A673 (cell line): ENCODE measurements around the gene ECI1. TPM values are rescaled to one million over a fixed set of nuclear protein-coding genes. Genes with fewer than 3 reads are reported as not detected.

Experiments used
- BruUV-seq: library from RNA; stranded (reverse); fragments of 400-500 nt; replicated peaks from 2 replicates; lab custom pipeline; 2021; lab: Mats Ljungman, UMichigan
- CTCF ChIA-PET: fragments of 300-600 bp; sonication (Branson Sonifier 250); formaldehyde crosslinking; loops from one replicate; lab custom pipeline; 2022; ENCODE audit warnings: antibody characterized with exemption; lab: Charles Lee
- POLR2A ChIA-PET: fragments of 300-600 bp; sonication (Branson Sonifier 250); formaldehyde crosslinking; loops from one replicate; lab custom pipeline; 2022; ENCODE audit warnings: antibody characterized with exemption; ENCODE audit not compliant: low non-redundant PET; lab: Charles Lee
- DNase-seq: peaks from one replicate; pipeline ENCODE4 v3.0.0-alpha.2; 2015; ENCODE audit warnings: low spot score
- H3K27ac ChIP-seq: fragments of 200-600 bp; sonication (generic); 2 replicates; pipeline ENCODE4 v1.5.1; 2016; ENCODE audit warnings: mixed run types, low read depth, mild to moderate bottlenecking, mixed read lengths, antibody characterized with exemption, low read length; ENCODE audit not compliant: poor library complexity, severe bottlenecking
- H3K27me3 ChIP-seq: fragments of 200-600 bp; sonication (generic); replicated peaks from 2 replicates; pipeline ENCODE4 v1.6.1; 2017; ENCODE audit warnings: mixed run types, low read depth, mild to moderate bottlenecking, mixed read lengths, antibody characterized with exemption, low read length; ENCODE audit not compliant: insufficient read depth, poor library complexity
- H3K36me3 ChIP-seq: fragments of 200-600 bp; sonication (generic); 2 replicates; pipeline ENCODE4 v1.6.1; 2016; ENCODE audit warnings: mixed run types, mild to moderate bottlenecking, mixed read lengths, antibody characterized with exemption, low read length; ENCODE audit not compliant: insufficient read depth, poor library complexity, severe bottlenecking
- H3K4me1 ChIP-seq: fragments of 200-600 bp; sonication (generic); 2 replicates; pipeline ENCODE4 v1.6.1; 2017; ENCODE audit warnings: mixed run types, mild to moderate bottlenecking, mixed read lengths, antibody characterized with exemption, low read length; ENCODE audit not compliant: insufficient read depth, poor library complexity, severe bottlenecking
- H3K4me3 ChIP-seq: fragments of 200-600 bp; sonication (generic); 2 replicates; pipeline ENCODE4 v1.5.1; 2016; ENCODE audit warnings: low read depth, mixed run types, mild to moderate bottlenecking, mixed read lengths, low read length; ENCODE audit not compliant: poor library complexity, severe bottlenecking
- H3K9me3 ChIP-seq: fragments of 200-600 bp; sonication (generic); 2 replicates; pipeline ENCODE4 v1.6.1; 2016; ENCODE audit warnings: mixed run types, low read depth, mild to moderate bottlenecking, mixed read lengths, antibody characterized with exemption, low read length; ENCODE audit not compliant: poor library complexity, severe bottlenecking
- CTCF ChIP-seq: fragments of 300-800, 200-600 bp; sonication (generic); conservative IDR thresholded peaks from 2 replicates; pipeline ENCODE4 v1.5.1; 2017; ENCODE audit warnings: low read depth, mild to moderate bottlenecking, antibody characterized with exemption, low read length, moderate library complexity, mixed read lengths
- EZH2 ChIP-seq: fragments of 200-600 bp; sonication (generic); IDR thresholded peaks from 2 replicates; pipeline ENCODE4 v1.6.1; 2017; ENCODE audit warnings: borderline replicate concordance, low read depth, mild to moderate bottlenecking, mixed read lengths, antibody characterized with exemption, low read length; ENCODE audit not compliant: poor library complexity, severe bottlenecking
- intact Hi-C: fragments of 100-400 bp; cut with micrococcal nuclease; formaldehyde crosslinking; loops from one replicate; pipeline ENCODE4 v1.10.0; 2022; ENCODE audit not compliant: unreplicated experiment
- total RNA-seq: library from RNA; stranded (reverse); gene quantifications from 2 replicates; pipeline ENCODE4 v1.2.3, GENCODE V29; 2021

ECI1 gene
- total RNA-seq, 1 experiment from 2014 or later, result 55.3 TPM

GRCh38 chr16:2237102-2237482, 14.3 kb downstream of the ECI1 start:
- POLR2A ChIA-PET, result no interaction called here
- peaks cover 27% of the 10 kb centered on the region for H3K36me3 ChIP-seq
- no peak for DNase-seq
- no peak for TF ChIP-seq CTCF
- no peak for TF ChIP-seq EZH2
- no TSS peak for BruUV-seq
- CTCF ChIA-PET, result no interaction called here
- no peaks in the 10 kb centered on the region for H3K9me3 ChIP-seq
- intact Hi-C loops, result no loop called here
- H3K27ac ChIP-seq, result no peak overlapping the region
- H3K4me3 ChIP-seq, result no peak overlapping the region
- no peaks in the 10 kb centered on the region for H3K27me3 ChIP-seq
- H3K4me1 ChIP-seq, result no peaks in the 10 kb centered on the region

GRCh38 chr16:2236337-2237101, 14.9 kb downstream of the ECI1 start, which contains the start of gene DNASE1L2:
DNASE1L2 (plus strand) TSS chr16:2236444; CDS start chr16:2236817, 373 bp downstream.
- no peak for TF ChIP-seq CTCF
- no peak for TF ChIP-seq EZH2
- Histone ChIP-seq H3K36me3 (peaks cover 32% of the 10 kb centered on the region), H3K27me3 (no peaks in the 10 kb centered on the region), H3K27ac (no peak within 1 kb of the TSS), H3K4me1 (no peaks in the 10 kb centered on the region), H3K9me3 (no peaks in the 10 kb centered on the region), H3K4me3 (no peak within 1 kb of the TSS)
- POLR2A ChIA-PET, result no interaction called here
- BruUV-seq, result no TSS peak
- CTCF ChIA-PET, result interaction anchor here (0.6 kb wide), 1 partner anchor 60 kb away, joined by 3 read pairs; no protein-coding TSS in a partner anchor
- no peak for DNase-seq
- intact Hi-C loops, result no loop called here

GRCh38 chr16:2235695-2236336, 15.6 kb downstream of the ECI1 start:
- H3K36me3 ChIP-seq, result peaks cover 32% of the 10 kb centered on the region
- no TSS peak for BruUV-seq
- no peaks in the 10 kb centered on the region for H3K4me1 ChIP-seq
- no peak overlapping the region for H3K27ac ChIP-seq
- CTCF ChIA-PET, result interaction anchor here (0.6 kb wide), 1 partner anchor 60 kb away, joined by 3 read pairs; no protein-coding TSS in a partner anchor
- no peak for TF ChIP-seq EZH2
- no peak for TF ChIP-seq CTCF
- no peak overlapping the region for H3K4me3 ChIP-seq
- no peaks in the 10 kb centered on the region for H3K27me3 ChIP-seq
- intact Hi-C loops, result no loop called here
- POLR2A ChIA-PET, result no interaction called here
- no peak for DNase-seq
- H3K9me3 ChIP-seq, result no peaks in the 10 kb centered on the region
